GM12864 (cell line): ENCODE measurements around the gene SLC35F3.

Experiments used
- DNase-seq: peaks from one replicate; pipeline ENCODE4 v3.0.0-alpha.2; 2011; ENCODE audit warnings: low read depth
- H3K4me3 ChIP-seq: 2 replicates; pipeline ENCODE4 v1.5.1; 2011; ENCODE audit warnings: mild to moderate bottlenecking, low read depth, low read length, control low read depth
- CTCF ChIP-seq: IDR thresholded peaks from 2 replicates; pipeline ENCODE4 v1.5.1; 2011; ENCODE audit warnings: low read depth, mild to moderate bottlenecking, moderate library complexity, low read length, control low read depth, inconsistent platforms; ENCODE audit errors: missing control alignments

The SLC35F3 gene

DNA sequence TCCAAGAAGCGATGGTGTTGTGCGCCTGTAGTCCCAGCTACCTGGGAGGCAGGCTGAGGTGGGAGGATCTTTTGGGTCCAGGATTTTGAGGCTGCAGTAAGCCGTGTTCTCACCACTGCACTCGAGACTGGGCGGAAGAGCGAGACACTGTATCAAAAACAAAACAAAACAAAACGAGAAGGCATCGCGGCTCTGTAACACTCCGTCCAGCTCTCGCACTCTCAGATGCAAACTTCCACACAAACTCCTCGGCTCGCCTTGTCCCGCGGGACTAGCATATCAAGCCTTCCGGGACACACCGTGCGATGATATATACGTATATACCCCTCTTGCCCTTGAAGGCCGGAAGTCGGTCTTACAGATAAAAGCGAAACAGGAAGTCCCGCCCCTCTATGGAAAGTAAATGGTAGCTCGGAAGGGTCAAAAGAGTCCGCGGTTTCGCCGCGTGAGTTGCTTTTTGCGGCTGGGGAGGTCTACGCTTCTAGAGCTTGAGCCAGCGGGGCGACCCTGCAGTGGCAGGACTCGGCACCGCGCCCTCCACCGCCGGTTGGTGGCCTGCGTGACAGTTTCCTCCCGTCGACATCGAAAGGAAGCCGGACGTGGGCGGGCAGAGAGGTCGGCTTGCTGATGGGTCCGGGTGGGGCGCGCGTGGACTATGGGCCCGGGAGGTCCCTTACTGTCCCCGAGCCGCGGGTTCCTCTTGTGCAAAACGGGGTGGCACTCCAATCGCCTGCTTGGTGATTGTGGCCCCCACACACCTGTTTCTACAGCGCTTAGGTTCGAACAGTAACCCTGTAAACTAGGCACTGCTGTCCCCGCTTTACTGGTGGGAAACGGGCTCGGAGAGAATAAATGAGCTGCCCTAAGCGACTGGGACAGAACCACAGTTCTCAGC is 468.8 kb downstream of the SLC35F3 start, which contains the start of gene COA6:
Gene COA6, plus strand, starts transcription at position 393 of the 895 bp plus-strand sequence. Its CDS starts 11 bp downstream, at position 404.
- H3K4me3 ChIP-seq, result peak within 1 kb of the TSS; percentile 88
- no peak for TF ChIP-seq CTCF
- DNase-seq, result peak; percentile 96

- no peak for TF ChIP-seq CTCF
- H3K4me3 ChIP-seq, result peak overlapping the region; percentile 88
- DNase-seq, result no peak
Observed at GRCh38 chr1:234373959-234374254, 469.4 kb downstream of the SLC35F3 start.
